Measurements from ENCODE around the gene SH3D19. TPM values are rescaled to one million over a fixed set of nuclear protein-coding genes. Genes with fewer than 3 reads are reported as not detected.

The SH3D19 gene
- total and polyA plus RNA-seq, 4 donors = 44.1 to 110 (median 59.4) TPM

- no peak for ATAC-seq (ENCODE audit: low FRiP score)
- intact Hi-C loops (cut with DNase I) = no loop called here
- 95 to 97% methylated on average over 2 of the region's 2 CpGs for WGBS, 2 donors
- no peak for DNase-seq
- H3K9me3 ChIP-seq (ENCODE audit: control insufficient read depth, low read length) = no peaks in the 10 kb centered on the region
- no peaks in the 10 kb centered on the region for H3K36me3 ChIP-seq (ENCODE audit: control insufficient read depth in 1 of 2, insufficient read depth in 2 of 2, low read length in 1 of 2)
- no peaks in the 10 kb centered on the region for H3K4me1 ChIP-seq (ENCODE audit: control insufficient read depth in 1 of 2, insufficient read depth in 2 of 2, low read length in 2 of 2)
- no peak overlapping the region for H3K4me3 ChIP-seq (ENCODE audit: low read length in 2 of 2)
- no peaks in the 10 kb centered on the region for H3K27me3 ChIP-seq (ENCODE audit: control insufficient read depth in 1 of 2, insufficient read depth in 2 of 2, low read length in 1 of 2)
- no peak overlapping the region for H3K27ac ChIP-seq (ENCODE audit: low read depth in 1 of 2, low read length in 2 of 2)
These were observed 171.8 kb downstream of the SH3D19 start for GRCh38 chr4:151153585-151153984.

- H3K4me3 ChIP-seq (ENCODE audit: low read length in 2 of 2) = no peak overlapping the region
- DNase-seq (no peak), ATAC-seq (ENCODE audit: low FRiP score) (no peak)
- WGBS, 2 donors = 24% methylated on average over 1 of the region's 1 CpG
- intact Hi-C loops (cut with DNase I) = no loop called here
- no peaks in the 10 kb centered on the region for H3K27me3 ChIP-seq (ENCODE audit: control insufficient read depth in 1 of 2, insufficient read depth in 2 of 2, low read length in 1 of 2)
- no peaks in the 10 kb centered on the region for H3K9me3 ChIP-seq (ENCODE audit: control insufficient read depth, low read length)
- no peak overlapping the region for H3K27ac ChIP-seq (ENCODE audit: low read depth in 1 of 2, low read length in 2 of 2)
- H3K36me3 ChIP-seq (ENCODE audit: control insufficient read depth in 1 of 2, insufficient read depth in 2 of 2, low read length in 1 of 2) = peaks cover 0 to 2% of the 10 kb centered on the region in 2 donors
- H3K4me1 ChIP-seq (ENCODE audit: control insufficient read depth in 1 of 2, insufficient read depth in 2 of 2, low read length in 2 of 2) = no peaks in the 10 kb centered on the region
These were observed 173.4 kb downstream of the SH3D19 start for GRCh38 chr4:151152028-151152427.

- H3K27ac ChIP-seq (ENCODE audit: low read depth in 1 of 2, low read length in 2 of 2) = no peak overlapping the region
- intact Hi-C loops (cut with DNase I) = no loop called here
- ATAC-seq (ENCODE audit: low FRiP score) (no peak), DNase-seq (no peak)
- 92 to 95% methylated on average over 9 of the region's 9 CpGs for WGBS, 2 donors
- H3K4me1 ChIP-seq (ENCODE audit: control insufficient read depth in 1 of 2, insufficient read depth in 2 of 2, low read length in 2 of 2) = no peaks in the 10 kb centered on the region
- H3K9me3 ChIP-seq (ENCODE audit: control insufficient read depth, low read length) = no peaks in the 10 kb centered on the region
- H3K36me3 ChIP-seq (ENCODE audit: control insufficient read depth in 1 of 2, insufficient read depth in 2 of 2, low read length in 1 of 2) = peaks cover 0 to 2% of the 10 kb centered on the region in 2 donors
- H3K27me3 ChIP-seq (ENCODE audit: control insufficient read depth in 1 of 2, insufficient read depth in 2 of 2, low read length in 1 of 2) = no peaks in the 10 kb centered on the region
- H3K4me3 ChIP-seq (ENCODE audit: low read length in 2 of 2) = no peak overlapping the region
These were observed 174.4 kb downstream of the SH3D19 start for GRCh38 chr4:151150821-151151580.

- H3K4me1 ChIP-seq (ENCODE audit: control insufficient read depth in 1 of 2, insufficient read depth in 2 of 2, low read length in 2 of 2) = no peaks in the 10 kb centered on the region
- no peaks in the 10 kb centered on the region for H3K9me3 ChIP-seq (ENCODE audit: control insufficient read depth, low read length)
- no peak overlapping the region for H3K27ac ChIP-seq (ENCODE audit: low read depth in 1 of 2, low read length in 2 of 2)
- H3K4me3 ChIP-seq (ENCODE audit: low read length in 2 of 2) = no peak overlapping the region
- no peak for ATAC-seq (ENCODE audit: low FRiP score)
- H3K36me3 ChIP-seq (ENCODE audit: control insufficient read depth in 1 of 2, insufficient read depth in 2 of 2, low read length in 1 of 2) = peaks cover 3 to 8% of the 10 kb centered on the region in 2 donors
- H3K27me3 ChIP-seq (ENCODE audit: control insufficient read depth in 1 of 2, insufficient read depth in 2 of 2, low read length in 1 of 2) = no peaks in the 10 kb centered on the region
- intact Hi-C loops (cut with DNase I) = no loop called here
- WGBS, 2 donors = 84 to 89% methylated on average over 4 of the region's 4 CpGs
- no peak for DNase-seq
These were observed 177.1 kb downstream of the SH3D19 start for GRCh38 chr4:151148261-151148660.

- Histone ChIP-seq H3K36me3 (ENCODE audit: control insufficient read depth in 1 of 2, insufficient read depth in 2 of 2, low read length in 1 of 2) (peaks cover 3 to 8% of the 10 kb centered on the region in 2 donors), H3K4me3 (ENCODE audit: low read length in 2 of 2) (no peak overlapping the region), H3K27ac (ENCODE audit: low read depth in 1 of 2, low read length in 2 of 2) (no peak overlapping the region), H3K9me3 (ENCODE audit: control insufficient read depth, low read length) (no peaks in the 10 kb centered on the region), H3K4me1 (ENCODE audit: control insufficient read depth in 1 of 2, insufficient read depth in 2 of 2, low read length in 2 of 2) (no peaks in the 10 kb centered on the region), H3K27me3 (ENCODE audit: control insufficient read depth in 1 of 2, insufficient read depth in 2 of 2, low read length in 1 of 2) (no peaks in the 10 kb centered on the region)
- WGBS, 2 donors = 74 to 83% methylated on average over 3 of the region's 3 CpGs
- DNase-seq (no peak), ATAC-seq (ENCODE audit: low FRiP score) (no peak)
- intact Hi-C loops (cut with DNase I) = no loop called here
These were observed 178.4 kb downstream of the SH3D19 start for GRCh38 chr4:151147000-151147399.

DNA sequence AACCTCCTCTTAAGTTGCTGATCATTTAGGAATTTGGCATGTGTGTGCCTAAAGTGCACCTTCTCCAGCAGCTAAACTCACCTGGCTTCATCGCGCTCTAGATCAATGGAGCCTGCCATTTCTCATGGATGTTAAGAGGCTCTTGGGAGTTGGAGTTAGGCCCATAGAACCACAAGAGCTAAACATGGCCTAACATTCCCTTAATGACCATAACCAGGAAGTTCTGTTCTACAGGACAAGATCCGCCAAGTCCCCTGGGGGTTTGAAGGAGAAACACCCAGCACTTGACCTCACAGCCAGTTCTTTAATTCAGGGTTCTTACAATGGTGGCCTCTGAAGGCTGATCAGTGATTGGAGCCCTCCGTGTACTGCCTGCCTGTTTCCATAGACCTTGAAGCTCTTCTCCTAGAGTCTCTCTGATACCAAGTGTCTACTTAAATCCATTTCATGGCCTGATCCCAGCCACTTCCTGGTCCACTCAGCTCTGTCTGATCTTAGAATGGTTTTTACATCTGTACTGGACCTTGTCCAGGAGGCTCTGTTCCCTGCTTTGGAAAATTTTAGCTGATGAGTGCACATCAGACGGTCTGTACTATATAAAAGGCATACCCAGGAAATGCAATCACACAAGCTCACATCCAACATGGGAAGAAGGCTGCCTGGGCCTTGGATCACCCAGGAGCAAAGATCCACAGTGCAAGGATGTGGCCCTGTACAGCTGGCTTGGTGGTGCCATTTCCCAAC, 180.9 kb downstream of the SH3D19 start:
- DNase-seq (no peak), ATAC-seq (ENCODE audit: low FRiP score) (no peak)
- H3K27me3 ChIP-seq (ENCODE audit: control insufficient read depth in 1 of 2, insufficient read depth in 2 of 2, low read length in 1 of 2) = no peaks in the 10 kb centered on the region
- no peaks in the 10 kb centered on the region for H3K9me3 ChIP-seq (ENCODE audit: control insufficient read depth, low read length)
- no peak overlapping the region for H3K27ac ChIP-seq (ENCODE audit: low read depth in 1 of 2, low read length in 2 of 2)
- H3K36me3 ChIP-seq (ENCODE audit: control insufficient read depth in 1 of 2, insufficient read depth in 2 of 2, low read length in 1 of 2) = peaks cover 3 to 9% of the 10 kb centered on the region in 2 donors
- WGBS, 2 donors = 88 to 90% methylated on average over 5 of the region's 5 CpGs
- intact Hi-C loops (cut with DNase I) = no loop called here
- H3K4me3 ChIP-seq (ENCODE audit: low read length in 2 of 2) = no peak overlapping the region
- H3K4me1 ChIP-seq (ENCODE audit: control insufficient read depth in 1 of 2, insufficient read depth in 2 of 2, low read length in 2 of 2) = no peaks in the 10 kb centered on the region

GRCh38 chr4:151143811-151144210, 181.6 kb downstream of the SH3D19 start:
- intact Hi-C loops (cut with DNase I) = no loop called here
- WGBS, 2 donors = 95 to 96% methylated on average over 3 of the region's 3 CpGs
- Histone ChIP-seq H3K27ac (ENCODE audit: low read depth in 1 of 2, low read length in 2 of 2) (no peak overlapping the region), H3K9me3 (ENCODE audit: control insufficient read depth, low read length) (no peaks in the 10 kb centered on the region), H3K27me3 (ENCODE audit: control insufficient read depth in 1 of 2, insufficient read depth in 2 of 2, low read length in 1 of 2) (no peaks in the 10 kb centered on the region), H3K36me3 (ENCODE audit: control insufficient read depth in 1 of 2, insufficient read depth in 2 of 2, low read length in 1 of 2) (peaks cover 3 to 11% of the 10 kb centered on the region in 2 donors), H3K4me1 (ENCODE audit: control insufficient read depth in 1 of 2, insufficient read depth in 2 of 2, low read length in 2 of 2) (no peaks in the 10 kb centered on the region), H3K4me3 (ENCODE audit: low read length in 2 of 2) (no peak overlapping the region)
- ATAC-seq (ENCODE audit: low FRiP score) (no peak), DNase-seq (no peak)

- Histone ChIP-seq H3K9me3 (ENCODE audit: control insufficient read depth, low read length) (no peaks in the 10 kb centered on the region), H3K4me3 (ENCODE audit: low read length in 2 of 2) (no peak overlapping the region), H3K36me3 (ENCODE audit: control insufficient read depth in 1 of 2, insufficient read depth in 2 of 2, low read length in 1 of 2) (peaks cover 3 to 11% of the 10 kb centered on the region in 2 donors), H3K27me3 (ENCODE audit: control insufficient read depth in 1 of 2, insufficient read depth in 2 of 2, low read length in 1 of 2) (no peaks in the 10 kb centered on the region), H3K27ac (ENCODE audit: low read depth in 1 of 2, low read length in 2 of 2) (no peak overlapping the region), H3K4me1 (ENCODE audit: control insufficient read depth in 1 of 2, insufficient read depth in 2 of 2, low read length in 2 of 2) (no peaks in the 10 kb centered on the region)
- intact Hi-C loops (cut with DNase I) = no loop called here
- 15 to 27% methylated on average over 2 of the region's 2 CpGs for WGBS, 2 donors
- ATAC-seq (ENCODE audit: low FRiP score) (no peak), DNase-seq (no peak)
These were observed 182.2 kb downstream of the SH3D19 start for GRCh38 chr4:151143162-151143561.

DNA sequence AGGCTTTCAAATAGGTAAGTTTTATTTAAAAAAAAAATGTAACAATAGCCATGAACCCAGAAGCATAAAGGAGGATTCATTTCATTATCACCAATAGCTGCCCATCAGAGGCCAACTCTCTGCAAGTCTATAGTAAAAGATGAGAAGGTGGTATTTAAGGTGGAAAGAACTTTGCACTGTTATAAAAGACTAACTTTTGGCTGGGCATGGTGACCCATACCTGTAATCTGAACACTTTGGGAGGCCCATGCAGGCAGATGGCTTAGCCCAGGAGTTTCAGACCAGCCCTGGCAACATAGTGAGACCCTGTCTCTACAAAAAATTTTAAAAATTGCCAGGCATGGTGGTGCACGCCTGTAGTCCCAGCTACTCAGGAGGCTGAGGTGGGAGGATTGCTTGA, 182.6 kb downstream of the SH3D19 start:
- ATAC-seq (ENCODE audit: low FRiP score) (no peak), DNase-seq (no peak)
- Histone ChIP-seq H3K27ac (ENCODE audit: low read depth in 1 of 2, low read length in 2 of 2) (no peak overlapping the region), H3K36me3 (ENCODE audit: control insufficient read depth in 1 of 2, insufficient read depth in 2 of 2, low read length in 1 of 2) (peaks cover 3 to 11% of the 10 kb centered on the region in 2 donors), H3K27me3 (ENCODE audit: control insufficient read depth in 1 of 2, insufficient read depth in 2 of 2, low read length in 1 of 2) (no peaks in the 10 kb centered on the region), H3K9me3 (ENCODE audit: control insufficient read depth, low read length) (no peaks in the 10 kb centered on the region), H3K4me1 (ENCODE audit: control insufficient read depth in 1 of 2, insufficient read depth in 2 of 2, low read length in 2 of 2) (no peaks in the 10 kb centered on the region), H3K4me3 (ENCODE audit: low read length in 2 of 2) (no peak overlapping the region)
- 98 to 100% methylated on average over 1 of the region's 1 CpG for WGBS, 2 donors
- intact Hi-C loops (cut with DNase I) = no loop called here
